Natural killer cell (primary cell): ENCODE results near the gene ELMO1. TPM values are rescaled to one million over a fixed set of nuclear protein-coding genes. Genes with fewer than 3 reads are reported as not detected.

Experiments
- ATAC-seq, 3 donors: fragments of 150-1000 bp in 2 of 3; fragments of 200-7000 bp in 1 of 3; cut with Tn5 transposase; 1 replicate in 1 of 3; 2 replicates in 2 of 3; pipeline ENCODE4 v1.10.0; 2021; ENCODE audit warnings: mild to moderate bottlenecking in 2 of 3, moderate library complexity in 2 of 3
- DNase-seq, 2 donors: peaks; one replicate each; pipeline versions ENCODE4 v3.0.0 to v3.0.0-alpha.2; 2013 to 2021; ENCODE audit warnings: mixed read lengths in 1 of 2
- H3K27ac ChIP-seq: one replicate; pipeline ENCODE4 v1.5.1; 2013; ENCODE audit warnings: mild to moderate bottlenecking, low read length
- H3K27me3 ChIP-seq: one replicate; pipeline ENCODE4 v1.6.1; 2013; ENCODE audit warnings: low read length; ENCODE audit not compliant: control insufficient read depth, insufficient read depth
- H3K36me3 ChIP-seq: one replicate; pipeline ENCODE4 v1.6.1; 2013; ENCODE audit warnings: low read length; ENCODE audit not compliant: control insufficient read depth, insufficient read depth
- H3K4me1 ChIP-seq: one replicate; pipeline ENCODE4 v1.6.1; 2013; ENCODE audit warnings: low read length; ENCODE audit not compliant: control insufficient read depth, insufficient read depth
- H3K4me3 ChIP-seq: one replicate; pipeline ENCODE4 v1.5.1; 2013; ENCODE audit warnings: low read length
- H3K9me3 ChIP-seq: one replicate; pipeline ENCODE4 v1.6.1; 2013; ENCODE audit warnings: low read length; ENCODE audit not compliant: control insufficient read depth, insufficient read depth
- H3K27ac Mint-ChIP-seq, 2 donors: one replicate each; pipeline ENCODE4 v1.8.0; 2022; ENCODE audit warnings: mild to moderate bottlenecking in 2 of 2, mixed read lengths in 2 of 2, moderate library complexity in 1 of 2
- H3K27me3 Mint-ChIP-seq, 2 donors: one replicate each; pipeline ENCODE4 v1.8.0; 2022; ENCODE audit warnings: low read depth in 2 of 2, mixed read lengths in 2 of 2
- H3K36me3 Mint-ChIP-seq: one replicate; pipeline ENCODE4 v1.8.0; 2022; ENCODE audit warnings: mixed read lengths
- H3K4me1 Mint-ChIP-seq, 2 donors: one replicate each; pipeline ENCODE4 v1.8.0; 2022; ENCODE audit warnings: mixed read lengths in 2 of 2
- H3K4me3 Mint-ChIP-seq: one replicate; pipeline ENCODE4 v1.8.0; 2022; ENCODE audit warnings: mild to moderate bottlenecking, moderate library complexity, mixed read lengths
- H3K9me3 Mint-ChIP-seq, 2 donors: one replicate each; pipeline ENCODE4 v1.8.0; 2022; ENCODE audit warnings: mixed read lengths in 2 of 2
- CTCF ChIP-seq: fragments of 200-600 bp; IDR thresholded peaks from one replicate; pipeline ENCODE4 v1.8.0; 2022; ENCODE audit warnings: antibody characterized with exemption
- WGBS: methylation state at CpG from one replicate; pipeline ENCODE4 v1.1.7; 2013; ENCODE audit warnings: missing lambda C conversion rate; ENCODE audit not compliant: insufficient coverage; 5-methylcytosine and 5-hydroxymethylcytosine counted together
- intact Hi-C: fragments of 100-400 bp; cut with micrococcal nuclease; formaldehyde crosslinking; loops from one replicate; pipeline ENCODE4 v1.14.2; 2022
- total RNA-seq, 4 donors: library from RNA; stranded (reverse); fragments of 120-200 nt in 1 of 4; gene quantifications; one replicate each; pipeline versions ENCODE4 v1.2.3 to v1.2.4, GENCODE V29; 2013 to 2022

Gene ELMO1
- total RNA-seq, 3 donors from 2014 or later (not counting 1 experiment from before 2014, with no cell fraction given) = 127 to 147 (median 130) TPM

- no peaks in the 10 kb centered on the region for H3K4me1 ChIP-seq
- ATAC-seq (no peak), DNase-seq (no peak)
- H3K9me3 ChIP-seq = no peaks in the 10 kb centered on the region
- intact Hi-C loops = no loop called here
- Mint-ChIP-seq H3K9me3 (no peaks in the 10 kb centered on the region), H3K4me3 (no peak overlapping the region), H3K27ac (no peak overlapping the region), H3K27me3 (no peaks in the 10 kb centered on the region), H3K4me1 (peaks cover 48 to 49% of the 10 kb centered on the region in 2 donors), H3K36me3 (peaks cover 10% of the 10 kb centered on the region)
- H3K4me3 ChIP-seq = no peak overlapping the region
- H3K27ac ChIP-seq = no peak overlapping the region
- no peak for TF ChIP-seq CTCF
- peaks cover 9% of the 10 kb centered on the region for H3K36me3 ChIP-seq
- no peaks in the 10 kb centered on the region for H3K27me3 ChIP-seq
- WGBS = 53% methylated on average over 5 of the region's 5 CpGs
Observed at GRCh38 chr7:37425498-37425897, 23.2 kb downstream of the ELMO1 start.

- Mint-ChIP-seq H3K4me3 (no peak overlapping the region), H3K36me3 (peaks cover 10% of the 10 kb centered on the region), H3K4me1 (peaks cover 48 to 49% of the 10 kb centered on the region in 2 donors), H3K27ac (no peak overlapping the region), H3K27me3 (no peaks in the 10 kb centered on the region), H3K9me3 (no peaks in the 10 kb centered on the region)
- no peaks in the 10 kb centered on the region for H3K9me3 ChIP-seq
- peak in 1 of 3 donors; percentile 34 for ATAC-seq
- H3K4me1 ChIP-seq = peaks cover 2% of the 10 kb centered on the region
- WGBS = 33% methylated on average over 2 of the region's 2 CpGs
- no peak overlapping the region for H3K27ac ChIP-seq
- TF ChIP-seq CTCF = no peak
- DNase-seq = no peak
- intact Hi-C loops = no loop called here
- H3K4me3 ChIP-seq = no peak overlapping the region
- no peaks in the 10 kb centered on the region for H3K27me3 ChIP-seq
- H3K36me3 ChIP-seq = peaks cover 9% of the 10 kb centered on the region
Observed at GRCh38 chr7:37424995-37425394, 23.7 kb downstream of the ELMO1 start.

GRCh38 chr7:37424521-37424920 is 24.1 kb downstream of the ELMO1 start:
- H3K9me3 ChIP-seq = no peaks in the 10 kb centered on the region
- WGBS = 33% methylated on average over 1 of the region's 1 CpG
- no peaks in the 10 kb centered on the region for H3K27me3 ChIP-seq
- Mint-ChIP-seq H3K4me1 (peaks cover 46 to 48% of the 10 kb centered on the region in 2 donors), H3K27ac (no peak overlapping the region), H3K4me3 (no peak overlapping the region), H3K9me3 (no peaks in the 10 kb centered on the region), H3K36me3 (peaks cover 10% of the 10 kb centered on the region), H3K27me3 (no peaks in the 10 kb centered on the region)
- peaks cover 9% of the 10 kb centered on the region for H3K36me3 ChIP-seq
- TF ChIP-seq CTCF = no peak
- intact Hi-C loops = no loop called here
- no peak overlapping the region for H3K27ac ChIP-seq
- no peak overlapping the region for H3K4me3 ChIP-seq
- DNase-seq (no peak), ATAC-seq (no peak)
- peaks cover 4% of the 10 kb centered on the region for H3K4me1 ChIP-seq

GRCh38 chr7:37421861-37422500 is 26.7 kb downstream of the ELMO1 start:
- Mint-ChIP-seq H3K9me3 (no peaks in the 10 kb centered on the region), H3K4me3 (no peak overlapping the region), H3K27me3 (no peaks in the 10 kb centered on the region), H3K4me1 (peaks cover 54 to 57% of the 10 kb centered on the region in 2 donors), H3K36me3 (no peaks in the 10 kb centered on the region), H3K27ac (no peak overlapping the region)
- ATAC-seq (no peak), DNase-seq (no peak)
- WGBS = 85% methylated on average over 4 of the region's 6 CpGs
- no peak overlapping the region for H3K27ac ChIP-seq
- intact Hi-C loops = no loop called here
- no peaks in the 10 kb centered on the region for H3K27me3 ChIP-seq
- peaks cover 4% of the 10 kb centered on the region for H3K4me1 ChIP-seq
- H3K9me3 ChIP-seq = no peaks in the 10 kb centered on the region
- TF ChIP-seq CTCF = no peak
- peaks cover under 1% of the 10 kb centered on the region for H3K36me3 ChIP-seq
- no peak overlapping the region for H3K4me3 ChIP-seq
